HG02852 (cell line): ENCODE data around the gene GALP.
"Not testable (repeated sequence)": the region's sequence is repeated elsewhere in the genome, so short reads cannot be mapped to it uniquely, and the experiment has no call there.

Experiments
- ATAC-seq: cut with Tn5 transposase; IDR thresholded peaks from one replicate; pipeline ENCODE4 v1.9.1; 2021; ENCODE audit warnings: mild to moderate bottlenecking, moderate library complexity; ENCODE audit not compliant: unreplicated experiment

Gene GALP

DNA sequence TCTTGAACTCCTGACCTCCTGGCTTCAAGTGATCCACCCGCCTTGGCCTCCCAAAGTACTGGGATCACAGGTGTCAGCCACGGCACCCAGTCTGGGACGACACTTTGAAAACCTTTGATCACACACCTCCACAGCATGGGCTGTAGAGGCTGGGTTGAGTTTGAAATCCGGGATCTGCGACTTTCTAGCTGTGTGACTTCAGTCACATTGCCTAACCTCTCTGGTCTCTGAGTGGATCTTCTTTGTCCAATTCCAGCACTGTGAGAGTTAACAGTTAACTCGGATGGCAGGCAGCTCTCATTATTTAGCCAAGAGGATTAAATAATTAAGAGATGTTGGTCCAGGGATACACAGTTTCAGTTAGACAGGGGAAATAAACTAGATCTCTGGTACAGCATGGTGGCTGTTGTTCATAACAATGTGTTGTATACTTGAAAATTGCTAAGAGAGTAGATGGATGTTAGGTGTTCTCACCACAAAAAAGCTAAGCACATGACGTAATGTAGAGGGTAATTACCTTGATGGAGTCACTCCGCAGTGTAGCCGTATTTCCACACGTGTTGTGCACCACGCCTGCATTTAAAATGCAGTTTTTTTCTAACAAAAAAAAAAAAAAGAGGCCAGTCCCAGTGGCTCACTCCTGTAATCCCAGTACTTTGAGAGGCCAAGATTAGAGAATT is 1.9 kb downstream of the GALP start:
- no peak for ATAC-seq

DNA sequence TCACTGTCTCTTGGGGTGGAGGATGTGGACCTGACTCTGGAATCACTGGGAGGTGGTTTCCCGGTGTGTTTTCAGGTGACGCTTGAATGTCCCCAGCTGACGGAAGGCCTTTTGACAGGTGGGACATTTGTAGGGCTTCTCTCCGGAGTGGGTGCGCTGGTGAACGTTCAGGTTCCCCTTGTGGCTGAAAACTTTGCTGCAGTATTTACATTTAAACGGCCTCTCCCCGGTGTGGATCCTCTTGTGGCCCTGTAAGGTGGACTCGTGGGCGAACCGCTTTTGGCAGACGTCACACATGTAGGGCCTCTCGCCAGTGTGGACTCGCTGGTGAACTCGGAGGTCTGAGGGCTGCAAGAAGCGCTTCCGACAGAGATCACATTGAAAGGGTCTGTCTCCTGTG is 14.0 kb downstream of the GALP start:
- no peak for ATAC-seq

DNA sequence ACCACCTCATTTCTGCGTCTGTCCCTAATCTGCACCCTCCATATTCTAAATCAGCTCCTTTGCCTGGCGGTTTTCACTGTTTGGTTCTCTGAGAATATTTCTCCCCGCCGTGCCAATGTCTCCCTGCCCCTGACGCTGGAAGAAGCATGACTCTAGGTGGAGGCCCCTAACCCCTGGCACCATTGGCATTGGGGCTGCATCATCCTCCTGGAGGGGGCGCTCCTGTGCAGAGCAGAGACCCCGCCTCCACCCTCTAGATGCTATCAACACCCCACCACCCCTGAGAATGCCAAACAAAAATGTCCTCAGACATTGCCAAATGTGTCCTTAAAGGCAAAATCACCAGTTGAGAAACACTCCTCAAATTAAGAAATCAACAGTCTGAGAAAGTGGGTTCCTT is 15.3 kb downstream of the GALP start:
- no peak for ATAC-seq

DNA sequence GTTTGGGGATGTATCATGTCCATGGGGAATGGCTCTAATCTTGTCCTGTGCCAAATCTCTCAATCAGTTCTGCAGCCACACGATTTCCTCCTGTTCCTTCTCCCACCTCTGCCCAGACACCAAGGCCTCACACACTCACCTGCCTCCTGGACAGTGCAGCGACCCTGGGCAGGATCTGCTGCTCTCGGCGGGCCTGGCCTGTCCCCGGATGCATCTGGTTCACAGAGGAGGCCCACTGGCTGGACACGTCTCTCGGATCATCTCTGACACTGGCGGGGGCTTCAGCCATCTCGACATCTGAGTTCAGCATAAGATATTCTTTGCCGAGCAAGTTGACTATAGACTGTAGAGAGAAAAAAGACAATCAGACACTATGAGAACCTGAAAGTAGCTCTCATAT is 15.9 kb downstream of the GALP start:
- ATAC-seq, result no peak

DNA sequence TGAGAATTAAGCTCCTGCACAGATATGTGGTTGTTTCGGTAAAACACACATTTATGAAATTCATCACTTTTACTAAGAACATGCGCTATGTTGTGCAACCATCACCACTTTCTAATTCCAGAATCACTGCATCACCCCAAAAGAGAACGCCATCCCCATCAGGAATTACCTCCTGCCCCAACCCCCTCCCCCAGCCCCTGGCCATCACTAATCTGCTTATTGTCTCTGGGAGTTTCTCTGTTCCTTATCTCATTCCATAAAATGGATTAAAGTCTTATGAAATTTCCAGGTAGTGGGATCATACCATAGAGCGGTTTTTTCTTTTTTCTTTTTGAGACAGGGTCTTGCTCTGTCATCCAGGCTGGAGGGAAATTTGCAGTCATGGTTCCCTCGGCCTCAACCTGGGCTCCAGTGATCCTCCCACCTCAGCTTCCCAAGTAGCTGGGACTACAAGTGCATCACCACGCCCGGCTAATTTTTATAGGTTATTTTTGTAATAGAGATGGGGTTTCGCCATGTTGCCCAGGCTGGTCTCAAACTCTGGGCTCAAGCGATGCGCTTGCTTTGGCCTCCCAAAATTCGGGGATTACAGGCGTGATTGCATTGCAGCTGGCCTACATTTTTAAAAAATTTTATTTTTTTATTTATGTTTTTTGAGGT is 18.3 kb downstream of the GALP start:
- ATAC-seq, result no peak

DNA sequence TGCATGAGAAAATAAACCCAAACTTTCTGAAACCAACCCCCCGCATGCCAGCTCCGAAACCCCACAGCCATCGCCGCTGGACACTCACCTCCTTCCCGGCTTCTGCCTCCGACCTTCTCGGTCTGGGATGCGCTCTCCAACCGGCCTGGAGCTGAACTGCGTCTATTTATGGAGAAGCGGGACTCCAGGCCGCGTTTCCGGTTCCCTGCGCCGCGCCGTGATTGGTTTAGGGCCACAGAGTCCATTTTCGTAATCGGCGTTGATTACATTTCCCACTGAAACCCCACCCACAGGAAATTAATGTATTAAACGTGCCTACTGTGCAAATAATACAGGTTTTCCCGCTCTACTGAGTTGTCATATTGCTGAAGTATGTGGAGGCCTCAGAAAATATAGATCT is 21.8 kb downstream of the GALP start, which contains the start of gene ZSCAN5B:
ZSCAN5B (minus strand) TSS at position 138 of the 400 bp plus-strand sequence. CDS start 4,731 bp downstream, outside the sequence.
- ATAC-seq, result not testable (repeated sequence)

DNA sequence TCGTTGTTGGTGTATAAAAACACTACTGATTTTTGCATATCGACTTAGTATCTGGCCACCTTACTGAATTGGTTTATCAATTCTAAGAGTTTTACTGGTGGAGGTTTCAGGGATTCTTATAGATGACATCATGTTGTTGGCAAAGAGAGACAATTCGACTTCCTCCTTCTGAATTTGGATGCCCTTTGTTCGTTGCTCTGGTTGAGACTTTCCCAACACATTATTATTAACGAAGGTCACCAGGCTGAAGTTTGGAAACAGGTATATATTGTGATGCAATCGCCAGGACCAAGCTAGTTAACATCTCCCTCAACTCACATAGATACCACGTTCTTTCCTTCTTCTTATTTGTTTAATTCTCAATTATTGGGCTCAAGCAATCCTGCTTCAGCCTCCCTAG is 23.9 kb downstream of the GALP start:
- ATAC-seq, result no peak

DNA sequence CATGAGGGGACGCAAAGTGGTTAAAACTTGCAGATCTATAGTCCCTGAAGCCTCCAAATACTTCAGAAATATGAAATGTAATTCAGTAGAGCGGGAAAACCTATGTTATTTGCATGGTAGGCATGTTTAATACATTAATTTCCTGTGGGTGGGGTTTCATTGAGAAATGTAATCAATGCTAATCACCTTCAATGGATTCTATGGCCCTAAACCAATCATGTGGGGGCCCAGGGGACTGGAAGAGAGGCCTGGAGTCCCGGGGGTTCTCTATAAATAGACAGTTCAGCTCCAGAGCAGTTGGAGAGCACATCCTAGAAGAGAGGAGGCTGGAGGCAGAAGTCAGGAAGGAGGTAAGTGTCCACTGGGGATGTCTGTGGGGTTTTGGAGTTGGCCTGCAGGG is 26.2 kb downstream of the GALP start, which contains the start of gene ZSCAN5C:
ZSCAN5C (plus strand) TSS at position 301 of the 400 bp plus-strand sequence. CDS start 3,641 bp downstream, outside the sequence.
- ATAC-seq, result no peak

DNA sequence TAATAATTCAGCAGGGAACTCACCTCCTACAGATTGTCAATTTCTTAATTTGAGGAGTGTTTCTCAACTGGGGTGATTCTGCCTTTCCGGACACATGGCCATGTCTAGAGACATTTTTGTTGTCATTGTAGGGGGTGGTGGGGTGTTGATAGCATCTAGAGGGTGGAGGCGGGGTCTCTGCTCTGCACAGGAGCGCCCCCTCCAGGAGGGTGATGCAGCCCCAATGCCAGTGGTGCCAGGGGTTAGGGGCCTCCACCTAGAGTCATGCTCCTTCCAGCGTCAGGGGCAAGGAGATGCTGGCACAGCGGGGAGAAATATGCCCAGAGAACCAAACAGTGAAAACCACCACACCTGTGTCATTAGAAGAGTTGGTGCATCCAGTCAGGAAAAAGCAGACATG is 31.8 kb downstream of the GALP start:
- not testable (repeated sequence) for ATAC-seq

DNA sequence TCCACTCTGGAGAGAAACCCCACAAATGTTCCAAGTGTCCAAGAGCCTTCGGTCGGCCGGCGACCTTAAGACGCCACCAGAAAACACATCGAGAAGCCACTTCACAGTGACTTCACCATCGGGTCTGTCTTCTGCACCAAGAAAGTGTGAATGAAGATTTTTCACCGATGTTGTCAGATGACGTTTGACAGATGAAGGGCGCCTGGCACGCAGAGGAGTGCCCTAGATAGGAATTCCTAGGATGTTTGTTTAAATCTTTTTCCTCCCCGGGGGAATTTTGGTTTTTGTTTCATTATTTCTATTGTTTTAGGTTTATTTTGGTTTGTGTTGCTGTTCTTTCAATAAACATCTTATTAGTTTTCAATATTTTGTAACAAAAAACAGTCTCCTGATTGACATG is 33.3 kb downstream of the GALP start:
- ATAC-seq, result no peak

DNA sequence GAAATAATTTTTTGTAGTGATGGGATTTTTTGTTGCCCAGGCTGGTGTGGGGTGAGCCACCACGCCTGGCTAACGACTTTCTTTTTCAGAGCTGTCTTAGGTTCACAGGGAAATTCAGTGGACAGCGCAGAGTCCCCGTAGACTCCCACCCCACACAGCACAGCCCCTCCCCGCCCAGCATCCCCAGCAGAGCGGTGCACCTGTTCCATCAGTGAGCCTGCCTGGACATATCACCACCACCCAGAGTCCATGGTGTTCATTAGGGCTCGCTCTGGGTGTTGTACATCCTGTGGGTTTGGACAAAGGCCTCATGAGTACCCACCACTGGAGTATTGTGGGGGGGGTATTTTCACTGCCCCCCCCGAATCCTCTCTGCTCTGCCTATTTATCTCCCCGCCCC is 34.2 kb downstream of the GALP start:
- ATAC-seq, result not testable (repeated sequence)

DNA sequence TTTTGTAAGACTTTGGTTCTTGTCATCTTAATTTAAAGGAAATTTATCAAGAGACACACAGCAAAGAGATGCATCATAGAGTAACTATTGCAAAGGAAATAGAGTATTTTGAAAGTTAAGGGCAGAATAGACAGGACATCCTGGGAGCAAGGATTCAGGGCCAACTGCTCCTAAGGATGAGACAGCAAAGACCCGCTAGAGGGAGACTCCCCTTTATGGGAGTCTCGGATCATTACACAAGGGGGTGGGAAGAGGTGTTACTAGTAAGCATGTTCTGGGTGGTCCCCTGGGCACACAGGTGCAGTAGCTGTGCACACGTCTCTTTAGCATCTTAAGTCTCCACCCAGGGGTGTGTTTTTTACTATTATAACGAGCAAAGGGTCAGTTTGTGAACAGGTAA is 35.9 kb downstream of the GALP start:
- no peak for ATAC-seq

DNA sequence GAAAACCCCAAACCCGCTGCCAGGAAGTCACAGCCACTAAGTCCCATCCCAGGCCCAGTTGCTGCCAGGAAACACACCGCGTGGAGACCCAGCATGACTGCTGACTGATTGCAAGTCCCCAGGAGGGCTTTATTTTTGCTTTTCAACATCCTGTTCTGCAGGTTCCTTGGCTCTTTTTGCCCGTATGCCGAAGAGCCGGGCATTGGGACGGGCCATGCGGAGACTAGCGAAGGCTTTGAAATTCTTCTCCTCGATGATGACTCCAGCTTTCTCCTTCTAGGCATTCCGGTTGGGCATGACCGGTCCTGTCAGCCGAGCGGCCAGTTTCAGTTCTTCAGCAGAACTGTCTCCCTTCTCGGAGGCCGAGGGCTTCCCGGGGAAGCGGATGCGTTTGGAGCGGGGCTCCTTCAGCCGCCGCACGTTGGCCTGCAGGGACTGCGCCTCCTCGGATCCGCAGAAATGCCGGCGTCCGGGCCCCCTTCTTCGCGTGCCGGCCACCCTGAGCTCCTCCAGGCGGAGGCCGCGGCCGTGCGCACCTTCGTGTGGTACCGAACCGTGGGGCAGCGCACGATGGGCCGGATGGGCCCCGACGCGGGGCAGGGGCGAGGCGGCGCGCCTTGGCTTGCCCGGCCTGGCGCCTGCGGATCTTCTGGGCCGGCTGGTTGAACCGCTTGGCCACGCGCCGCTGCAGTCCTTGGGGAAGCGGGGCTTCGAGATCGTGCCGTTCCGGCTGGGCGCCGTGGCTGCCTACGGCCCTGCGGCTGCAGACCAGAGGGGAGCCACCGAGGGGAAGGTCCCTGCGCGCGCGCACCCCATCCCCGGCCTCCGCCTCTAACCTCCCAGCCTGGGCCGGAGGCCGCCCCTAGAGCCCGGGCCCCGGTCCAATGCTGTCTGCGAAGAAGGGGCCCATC is 41.5 kb downstream of the GALP start:
- ATAC-seq, result no peak

DNA sequence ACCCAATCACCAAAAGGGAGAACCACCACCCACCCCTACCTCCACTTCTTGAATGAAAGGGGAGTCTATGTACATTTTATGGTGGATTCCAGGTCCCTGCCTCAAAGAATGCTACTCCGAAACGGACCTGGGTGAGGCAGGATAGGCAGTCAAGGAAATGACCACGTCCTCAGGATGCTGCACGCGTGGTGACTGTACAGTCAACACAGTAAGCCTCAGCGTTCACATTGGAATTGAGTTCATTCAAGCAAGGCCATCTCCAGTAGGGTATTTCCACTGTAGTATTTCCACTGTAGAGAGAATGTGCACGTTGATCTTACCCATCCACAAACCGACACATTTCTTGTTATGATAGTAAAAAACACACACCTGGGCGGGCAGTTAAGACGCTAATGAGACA is 43.2 kb downstream of the GALP start:
- ATAC-seq, result no peak

DNA sequence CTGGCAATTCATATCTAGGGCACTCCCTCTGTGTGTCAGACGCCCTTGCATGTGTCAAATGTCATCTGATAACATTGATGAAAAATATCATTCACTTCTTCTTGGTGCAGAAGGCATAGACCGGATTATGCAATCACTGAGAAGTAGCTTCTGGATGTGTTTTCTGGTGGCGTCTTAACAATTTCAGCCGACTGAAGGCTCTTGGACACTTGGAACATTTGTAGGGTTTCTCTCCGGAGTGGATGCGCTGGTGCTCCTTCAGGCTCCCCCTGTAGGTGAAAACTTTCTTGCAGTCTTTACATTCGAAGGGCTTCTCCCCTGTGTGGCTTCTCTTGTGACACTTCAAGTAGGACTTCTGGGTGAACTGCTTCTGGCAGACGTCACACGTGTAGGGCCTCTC is 45.6 kb downstream of the GALP start:
- ATAC-seq, result not testable (repeated sequence)

DNA sequence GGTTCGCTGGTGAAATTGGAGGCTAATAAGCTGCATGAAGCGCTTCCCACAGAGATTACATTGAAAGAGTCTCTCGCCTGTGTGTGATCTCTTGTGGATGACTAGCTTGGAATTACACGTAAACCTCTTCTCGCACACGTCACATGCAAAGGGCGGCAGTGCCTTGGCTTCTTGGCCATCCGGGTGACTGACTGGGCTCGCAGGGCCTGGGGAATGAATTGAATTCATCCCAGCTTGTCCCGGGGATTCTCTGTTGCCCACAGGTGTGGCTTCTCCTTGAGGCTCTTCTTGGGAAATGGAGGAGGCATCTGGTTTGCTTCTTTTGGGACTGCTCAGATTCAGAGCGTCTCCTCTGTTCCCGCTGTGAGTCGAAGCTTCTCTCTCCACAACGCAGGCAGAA is 46.0 kb downstream of the GALP start:
- no peak for ATAC-seq

DNA sequence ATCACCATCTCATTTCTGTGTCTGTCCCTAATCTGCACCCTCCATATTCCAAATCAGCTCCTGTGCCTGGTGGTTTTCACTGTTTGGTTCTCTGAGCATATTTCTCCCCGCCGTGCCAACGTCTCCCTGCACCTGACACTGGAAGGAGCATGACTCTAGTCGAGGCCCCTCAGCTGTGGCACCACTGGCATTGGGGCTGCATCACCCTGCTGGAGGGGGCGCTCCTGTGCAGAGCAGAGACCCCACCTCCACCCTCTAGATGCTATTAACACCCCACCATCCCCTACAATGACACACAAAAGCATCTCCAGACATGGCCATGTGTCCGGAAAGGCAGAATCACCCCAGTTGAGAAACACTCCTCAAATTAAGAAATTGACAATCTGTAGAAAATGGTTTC is 47.1 kb downstream of the GALP start:
- no peak for ATAC-seq

DNA sequence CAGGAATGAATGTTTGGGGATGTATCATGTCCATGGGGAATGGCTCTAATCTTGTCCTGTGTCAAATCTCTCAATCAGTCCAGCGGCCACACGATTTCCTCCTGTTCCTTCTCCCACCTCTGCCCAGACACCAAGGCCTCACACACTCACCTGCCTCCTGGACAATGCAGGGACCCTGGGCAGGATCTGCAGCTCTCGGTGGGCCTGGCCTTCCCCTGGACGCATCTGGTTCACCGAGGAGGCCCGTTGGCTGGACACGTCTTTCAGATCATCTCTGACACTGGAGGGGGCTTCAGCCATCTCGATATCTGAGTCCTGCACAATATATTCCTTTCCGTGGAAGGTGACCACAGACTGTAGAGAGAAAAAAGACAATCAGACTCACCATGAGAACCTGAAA is 47.7 kb downstream of the GALP start:
- no peak for ATAC-seq
